OCI-LY7 (cell line): ENCODE results near the gene MAP3K14. TPM values are rescaled to one million over a fixed set of nuclear protein-coding genes. Genes with fewer than 3 reads are reported as not detected.

Experiments
- BruUV-seq: library from RNA; stranded (reverse); fragments of 400-500 nt; replicated peaks from 2 replicates; lab custom pipeline; 2021; lab: Mats Ljungman, UMichigan
- CTCF ChIA-PET: fragments of 300-600 bp; sonication (Branson Sonifier 250); formaldehyde crosslinking; loops from one replicate; lab custom pipeline; 2022; ENCODE audit warnings: antibody characterized with exemption; ENCODE audit not compliant: unreplicated experiment; lab: Charles Lee
- POLR2A ChIA-PET: fragments of 300-600 bp; sonication (Branson Sonifier 250); formaldehyde crosslinking; loops from one replicate; lab custom pipeline; 2022; ENCODE audit warnings: antibody characterized with exemption; lab: Charles Lee
- DNase-seq: peaks from one replicate; pipeline ENCODE4 v3.0.0-alpha.2; 2015; ENCODE audit warnings: low spot score
- H2AFZ ChIP-seq: fragments of 200-600 bp; sonication (generic), shearing (Covaris generic); 2 replicates; pipeline ENCODE4 v1.6.1; 2014; ENCODE audit warnings: mild to moderate bottlenecking, antibody characterized with exemption, low read length, moderate library complexity
- H3K27ac ChIP-seq: fragments of 200-600 bp; sonication (generic); 2 replicates; pipeline ENCODE4 v1.5.1; 2014; ENCODE audit warnings: mixed run types, low read depth, mild to moderate bottlenecking, moderate library complexity, low read length, inconsistent platforms; ENCODE audit not compliant: poor library complexity, severe bottlenecking
- H3K36me3 ChIP-seq: fragments of 200-600 bp; sonication (generic); 2 replicates; pipeline ENCODE4 v1.6.1; 2014; ENCODE audit warnings: mild to moderate bottlenecking, antibody characterized with exemption, low read length, moderate library complexity, mixed read lengths; ENCODE audit not compliant: insufficient read depth
- H3K4me1 ChIP-seq: fragments of 200-600 bp; sonication (generic); 2 replicates; pipeline ENCODE4 v1.5.1; 2014; ENCODE audit warnings: mild to moderate bottlenecking, low read length; ENCODE audit not compliant: insufficient read depth, poor library complexity, severe bottlenecking
- H3K4me2 ChIP-seq: fragments of 200-600 bp; sonication (generic); 2 replicates; pipeline ENCODE4 v1.6.1; 2014; ENCODE audit warnings: mild to moderate bottlenecking, low read length
- H3K4me3 ChIP-seq: fragments of 200-600 bp; sonication (generic); 2 replicates; pipeline ENCODE4 v1.5.1; 2014; ENCODE audit warnings: mild to moderate bottlenecking, low read depth, low read length; ENCODE audit not compliant: poor library complexity, severe bottlenecking
- H3K79me2 ChIP-seq: fragments of 200-600 bp; sonication (generic); 2 replicates; pipeline ENCODE4 v1.6.1; 2016; ENCODE audit warnings: low read depth, mild to moderate bottlenecking, low read length, moderate library complexity, mixed read lengths; ENCODE audit not compliant: insufficient read depth
- H3K9me2 ChIP-seq: fragments of 200-600 bp; sonication (generic); 2 replicates; pipeline ENCODE4 v1.6.1; 2016; ENCODE audit warnings: mild to moderate bottlenecking, low read length, mixed read lengths; ENCODE audit not compliant: insufficient read depth
- H3K9me3 ChIP-seq: fragments of 200-600 bp; sonication (generic); 2 replicates; pipeline ENCODE4 v1.6.1; 2014; ENCODE audit warnings: mild to moderate bottlenecking, mixed run types, low read length, mixed read lengths
- H4K20me1 ChIP-seq: fragments of 200-600 bp; sonication (generic); 2 replicates; pipeline ENCODE4 v1.6.1; 2014; ENCODE audit warnings: mild to moderate bottlenecking, antibody characterized with exemption, low read length, moderate library complexity, mixed read lengths; ENCODE audit not compliant: insufficient read depth
- CTCF ChIP-seq: fragments of 200-600 bp; sonication (generic); conservative IDR thresholded peaks from 2 replicates; pipeline ENCODE4 v1.5.1; 2014; ENCODE audit warnings: mild to moderate bottlenecking, antibody characterized with exemption, low read length, moderate library complexity, mixed read lengths
- EZH2phosphoT487 ChIP-seq: fragments of 200-600 bp; sonication (generic); IDR thresholded peaks from 2 replicates; pipeline ENCODE4 v1.6.1; 2018; ENCODE audit warnings: low read depth, borderline replicate concordance, mild to moderate bottlenecking, mixed run types, antibody characterized with exemption, low read length, moderate library complexity, mixed read lengths
- intact Hi-C: fragments of 100-400 bp; cut with micrococcal nuclease; formaldehyde crosslinking; loops from one replicate; pipeline ENCODE4 v1.10.0; 2022; ENCODE audit not compliant: unreplicated experiment
- total RNA-seq, 2 experiments: library from RNA; depleted of rRNA in 1 of 2; stranded (reverse); fragments of >200 nt in 1 of 2; shearing (Covaris generic) in 1 of 2; gene quantifications; 2 replicates each; pipeline ENCODE4 v1.2.3, GENCODE V29; 2014 to 2022

MAP3K14 gene
- total RNA-seq, 2 experiments from 2014 or later = 12.3 to 21.2 TPM

GRCh38 chr17:45339646-45340605, 23.1 kb upstream of the MAP3K14 start:
- no TSS peak for BruUV-seq
- no peaks in the 10 kb centered on the region for H3K79me2 ChIP-seq
- no peak overlapping the region for H3K4me3 ChIP-seq
- H3K9me3 ChIP-seq = no peaks in the 10 kb centered on the region
- TF ChIP-seq CTCF = no peak
- no peak for TF ChIP-seq EZH2phosphoT487
- no peak overlapping the region for H3K4me2 ChIP-seq
- H3K4me1 ChIP-seq = peaks cover 2% of the 10 kb centered on the region
- H3K36me3 ChIP-seq = no peaks in the 10 kb centered on the region
- no peaks in the 10 kb centered on the region for H3K9me2 ChIP-seq
- no peak overlapping the region for H2AFZ ChIP-seq
- POLR2A ChIA-PET = interaction anchor here (0.9 kb wide), 1 partner anchor 67 kb away, joined by 5 read pairs; no protein-coding TSS in a partner anchor
- no peak for DNase-seq
- no peak overlapping the region for H3K27ac ChIP-seq
- intact Hi-C loops = no loop called here
- CTCF ChIA-PET = no interaction called here
- no peaks in the 10 kb centered on the region for H4K20me1 ChIP-seq

GRCh38 chr17:45338996-45339535, 22.2 kb upstream of the MAP3K14 start:
- TF ChIP-seq CTCF = no peak
- no peak for TF ChIP-seq EZH2phosphoT487
- H3K9me3 ChIP-seq = no peaks in the 10 kb centered on the region
- POLR2A ChIA-PET = no interaction called here
- DNase-seq = no peak
- BruUV-seq = no TSS peak
- no peaks in the 10 kb centered on the region for H3K9me2 ChIP-seq
- H3K27ac ChIP-seq = no peak overlapping the region
- no peak overlapping the region for H3K4me2 ChIP-seq
- no peaks in the 10 kb centered on the region for H4K20me1 ChIP-seq
- no peaks in the 10 kb centered on the region for H3K79me2 ChIP-seq
- H3K36me3 ChIP-seq = no peaks in the 10 kb centered on the region
- intact Hi-C loops = no loop called here
- no peak overlapping the region for H3K4me3 ChIP-seq
- no peak overlapping the region for H2AFZ ChIP-seq
- peaks cover 10% of the 10 kb centered on the region for H3K4me1 ChIP-seq
- CTCF ChIA-PET = no interaction called here
